Fibroblast of the aortic adventitia (primary cell): Measurements from ENCODE around the gene HNRNPL. TPM values are rescaled to one million over a fixed set of nuclear protein-coding genes. Genes with fewer than 3 reads are reported as not detected.
A peak's percentile ranks its signal among the peaks of the same experiment; 100 is the strongest.
"Not testable (repeated sequence)": the region's sequence is repeated elsewhere in the genome, so short reads cannot be mapped to it uniquely, and the experiment has no call there.

Experiments
- DNase-seq: peaks from one replicate; pipeline ENCODE4 v3.0.0-alpha.2; 2010; ENCODE audit warnings: low read depth
- H3K4me3 ChIP-seq: 2 replicates; pipeline ENCODE4 v1.5.1; 2011; ENCODE audit warnings: low read depth, mild to moderate bottlenecking, control low read depth, low read length, moderate library complexity
- CTCF ChIP-seq: IDR thresholded peaks from 2 replicates; pipeline ENCODE4 v1.5.1; 2011; ENCODE audit warnings: mild to moderate bottlenecking, low read length, control low read depth, inconsistent platforms; ENCODE audit not compliant: insufficient read depth
- total RNA-seq: library from RNA; depleted of rRNA; stranded (reverse); fragments of >200 nt; gene quantifications from 2 replicates; pipeline ENCODE4 v1.2.3, GENCODE V29; 2012; ENCODE audit warnings: low replicate concordance

HNRNPL gene
- total RNA-seq, 1 donor, result 254 TPM

GRCh38 chr19:38812009-38812840 is 37.6 kb downstream of the HNRNPL start:
- no peak overlapping the region for H3K4me3 ChIP-seq
- TF ChIP-seq CTCF, result no peak

DNA sequence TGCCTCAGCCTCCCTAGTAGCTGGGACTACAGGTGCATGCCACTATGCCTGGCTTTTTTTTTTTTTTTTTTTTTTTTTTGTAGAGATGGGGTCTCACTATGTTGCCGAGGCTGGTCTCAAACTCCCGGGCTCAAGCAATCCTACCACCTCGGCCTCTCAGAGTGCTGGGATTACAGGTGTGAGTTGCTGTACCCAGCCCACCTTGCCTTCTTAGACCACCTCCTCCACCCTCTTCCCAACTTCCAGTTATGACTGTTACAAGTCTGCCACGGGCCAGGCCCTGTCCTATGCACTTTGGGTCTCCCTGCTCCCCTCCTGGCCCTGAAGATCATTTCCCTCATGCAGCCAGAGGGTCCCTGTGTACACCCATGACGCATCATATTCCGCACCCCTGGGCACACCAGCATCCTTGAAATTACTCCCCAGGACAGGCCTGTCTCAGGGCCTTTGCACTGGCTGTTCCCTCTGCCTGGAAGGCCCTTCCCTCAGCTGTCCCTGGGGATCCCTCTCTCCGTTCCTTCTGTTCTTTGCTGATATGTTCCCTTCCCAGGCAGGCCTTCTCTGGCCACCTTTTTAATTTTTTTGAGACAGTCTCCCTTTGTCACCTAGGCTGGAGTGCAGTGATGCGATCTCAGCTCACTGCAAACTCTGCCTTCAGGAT is 40.1 kb downstream of the HNRNPL start:
- DNase-seq, result no peak
- no peak for TF ChIP-seq CTCF
- H3K4me3 ChIP-seq, result no peak overlapping the region

More at GRCh38 chr19:38812009-38812840, 37.6 kb downstream of the HNRNPL start:
- DNase-seq, result no peak

- no peak for DNase-seq
- no peak overlapping the region for H3K4me3 ChIP-seq
- TF ChIP-seq CTCF, result no peak
Observed at GRCh38 chr19:38808741-38809140, 41.0 kb downstream of the HNRNPL start.

DNA sequence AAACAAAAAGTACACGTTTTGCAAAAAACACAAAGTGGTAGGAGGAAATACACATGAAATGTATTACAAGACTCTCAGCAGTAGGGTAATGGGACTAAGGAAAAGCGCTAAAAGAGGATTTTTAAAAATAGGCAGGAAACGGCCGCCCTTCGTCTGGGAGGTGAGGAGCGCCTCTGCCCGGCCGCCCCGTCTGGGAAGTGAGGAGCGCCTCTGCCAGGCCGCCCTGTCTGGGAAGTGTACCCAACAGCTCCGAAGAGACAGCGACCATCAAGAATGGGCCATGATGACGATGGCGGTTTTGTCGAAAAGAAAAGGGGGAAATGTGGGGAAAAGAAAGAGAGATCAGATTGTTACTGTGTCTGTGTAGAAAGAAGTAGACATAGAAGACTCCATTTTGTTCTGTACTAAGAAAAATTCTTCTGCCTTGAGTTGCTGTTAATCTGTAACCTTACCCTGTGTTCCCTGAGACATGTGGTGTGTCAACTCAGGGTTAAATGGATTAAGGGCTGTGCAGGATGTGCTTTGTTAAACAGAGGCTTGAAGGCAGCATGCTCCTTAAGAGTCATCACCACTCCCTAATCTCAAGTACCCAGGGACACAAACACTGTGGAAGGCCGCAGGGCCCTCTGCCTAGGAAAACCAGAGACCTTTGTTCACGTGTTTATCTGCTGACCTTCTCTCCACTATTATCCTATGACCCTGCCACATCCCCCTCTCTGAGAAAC is 42.2 kb downstream of the HNRNPL start:
- not testable (repeated sequence) for H3K4me3 ChIP-seq, DNase-seq

DNA sequence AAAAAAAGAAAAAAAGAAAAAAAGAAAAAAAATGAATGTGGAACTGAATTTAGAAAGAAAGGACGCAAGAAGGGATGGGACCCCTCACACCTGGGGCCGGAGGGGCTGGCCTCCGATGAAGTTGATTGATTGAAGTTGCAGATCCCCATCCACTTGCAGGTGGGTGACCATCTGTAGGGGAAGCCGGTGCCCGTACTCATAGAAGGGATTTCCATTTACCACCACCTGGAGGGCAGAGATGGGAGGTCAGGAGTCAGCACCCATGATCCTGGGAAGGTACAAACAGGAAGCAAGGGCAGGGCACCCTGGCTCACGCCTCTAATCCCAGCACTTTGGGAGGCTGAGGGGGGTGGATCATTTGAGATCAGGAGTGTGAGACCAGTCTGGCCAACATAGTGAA is 43.4 kb downstream of the HNRNPL start:
- H3K4me3 ChIP-seq, result no peak overlapping the region
- no peak for DNase-seq
- TF ChIP-seq CTCF, result no peak

- peak; percentile 2 for DNase-seq
- TF ChIP-seq CTCF, result no peak
- no peak overlapping the region for H3K4me3 ChIP-seq
Observed at GRCh38 chr19:38805180-38805579, 44.6 kb downstream of the HNRNPL start.

DNA sequence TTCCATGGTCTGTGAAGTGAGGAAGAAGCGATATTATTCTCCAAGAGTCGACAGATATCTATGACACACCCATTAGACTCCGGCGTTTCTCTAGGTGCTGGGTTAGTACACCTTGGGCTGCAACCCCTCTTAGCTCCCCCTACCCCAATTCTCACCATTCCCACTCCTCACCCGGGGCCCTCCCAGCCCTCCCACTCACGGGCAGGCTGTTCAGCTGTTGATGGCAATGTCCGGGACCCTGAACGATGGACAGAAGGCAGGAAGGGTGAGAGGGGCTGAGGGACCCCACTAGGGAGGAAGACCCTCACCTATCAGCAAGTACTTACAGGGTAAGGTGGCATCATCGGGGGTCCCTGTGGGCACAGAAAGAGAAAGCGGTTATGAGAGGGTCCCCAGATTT is 46.2 kb downstream of the HNRNPL start:
- no peak overlapping the region for H3K4me3 ChIP-seq
- no peak for TF ChIP-seq CTCF
- no peak for DNase-seq
